H1 (cell line): ENCODE measurements around the gene KANSL3. TPM values are rescaled to one million over a fixed set of nuclear protein-coding genes. Genes with fewer than 3 reads are reported as not detected.

Experiments
- CTCF ChIA-PET: fragments of 300-600 bp; sonication (Branson Sonifier 250); formaldehyde crosslinking; loops from one replicate; lab custom pipeline; 2021; ENCODE audit not compliant: partially characterized antibody; lab: Charles Lee
- POLR2A ChIA-PET: fragments of 300-600 bp; sonication (Branson Sonifier 250); formaldehyde crosslinking; loops from one replicate; lab custom pipeline; 2021; ENCODE audit warnings: inconsistent platforms; ENCODE audit not compliant: partially characterized antibody; lab: Charles Lee
- DNase-seq, 2 experiments: peaks; one replicate each; pipeline versions ENCODE4 v3.0.0 to v3.0.0-alpha.2; 2010 to 2022; ENCODE audit warnings: low spot score in 2 of 2, low read depth in 1 of 2, mixed read lengths in 1 of 2
- FAIRE-seq: peaks from 2 replicates; lab custom pipeline; 2011; peaks lifted over from hg19 to GRCh38; lab: Jason Lieb, UNC
- H2AFZ ChIP-seq: 2 replicates; pipeline ENCODE4 v1.8.1; 2012; ENCODE audit warnings: low read length, inconsistent platforms
- H2AK5ac ChIP-seq: 2 replicates; pipeline ENCODE4 v1.6.1; 2013; ENCODE audit warnings: low read depth, low read length
- H2BK120ac ChIP-seq: replicated peaks from 2 replicates; pipeline ENCODE3; 2013; ENCODE audit warnings: low read depth, low read length, inconsistent platforms
- H2BK12ac ChIP-seq: 2 replicates; pipeline ENCODE4 v1.6.1; 2013; ENCODE audit warnings: low read depth, low read length
- H2BK15ac ChIP-seq: 2 replicates; pipeline ENCODE4 v1.6.1; 2013; ENCODE audit warnings: low read length
- H2BK20ac ChIP-seq: 2 replicates; pipeline ENCODE4 v1.6.1; 2013; ENCODE audit warnings: low read length
- H2BK5ac ChIP-seq: 2 replicates; pipeline ENCODE4 v1.6.1; 2013; ENCODE audit warnings: low read depth, low read length
- H3K14ac ChIP-seq: 2 replicates; pipeline ENCODE4 v1.6.1; 2013; ENCODE audit warnings: inconsistent platforms; ENCODE audit not compliant: insufficient read length
- H3K18ac ChIP-seq: 2 replicates; pipeline ENCODE4 v1.6.1; 2013; ENCODE audit warnings: low read length; ENCODE audit errors: extremely low read depth
- H3K23ac ChIP-seq: 2 replicates; pipeline ENCODE4 v1.6.1; 2013; ENCODE audit warnings: inconsistent platforms; ENCODE audit not compliant: insufficient read length
- H3K23me2 ChIP-seq: 2 replicates; pipeline ENCODE4 v1.6.1; 2013; ENCODE audit warnings: low read depth, low read length
- H3K27ac ChIP-seq: 2 replicates; pipeline ENCODE4 v1.6.1; 2011; ENCODE audit warnings: low read depth, low read length, inconsistent platforms
- H3K27me3 ChIP-seq, 4 experiments: replicated peaks in 1 of 4; 1 replicate in 1 of 4; 2 replicates in 3 of 4; pipeline versions ENCODE4 v1.6.1 to v1.8.1; 2011 to 2013; ENCODE audit warnings: low read length in 3 of 4, mild to moderate bottlenecking in 3 of 4, inconsistent platforms in 2 of 4, mixed read lengths in 2 of 4, moderate library complexity in 1 of 4; ENCODE audit not compliant: control insufficient read depth in 3 of 4, insufficient read depth in 3 of 4; ENCODE audit errors: extremely low read depth in 1 of 4
- H3K36me3 ChIP-seq, 4 experiments: 2 replicates each; pipeline versions ENCODE4 v1.6.1 to v1.8.1; 2011 to 2013; ENCODE audit warnings: mild to moderate bottlenecking in 4 of 4, low read length in 3 of 4, moderate library complexity in 2 of 4, control low read depth in 1 of 4, inconsistent platforms in 1 of 4; ENCODE audit not compliant: insufficient read depth in 4 of 4, control insufficient read depth in 2 of 4
- H3K4ac ChIP-seq: replicated peaks from 2 replicates; pipeline ENCODE3; 2013; ENCODE audit warnings: low read length, low read depth, mixed read lengths, inconsistent platforms; ENCODE audit not compliant: insufficient read length
- H3K4me1 ChIP-seq, 4 experiments: replicated peaks in 1 of 4; 1 replicate in 1 of 4; 2 replicates in 3 of 4; pipeline versions ENCODE4 v1.6.1 to v1.8.1; 2011 to 2013; ENCODE audit warnings: low read length in 3 of 4, inconsistent platforms in 2 of 4, mixed read lengths in 1 of 4; ENCODE audit not compliant: insufficient read depth in 4 of 4, control insufficient read depth in 3 of 4
- H3K4me2 ChIP-seq, 2 experiments: 2 replicates each; pipeline versions ENCODE4 v1.6.1 to v1.8.1; 2011 to 2013; ENCODE audit warnings: low read depth in 2 of 2, low read length in 2 of 2, control low read depth in 1 of 2, inconsistent platforms in 1 of 2, mild to moderate bottlenecking in 1 of 2; ENCODE audit not compliant: insufficient read depth in 1 of 2
- H3K4me3 ChIP-seq, 4 experiments: fragments of 200-600, 300-600 bp in 1 of 4; sonication (generic), shearing (Covaris generic), sonication (Bioruptor Twin) in 1 of 4; 2 replicates each; pipeline versions ENCODE4 v1.5.1 to v1.8.1; 2011 to 2016; ENCODE audit warnings: low read length in 4 of 4, low read depth in 3 of 4, control low read depth in 2 of 4, inconsistent platforms in 2 of 4, mild to moderate bottlenecking in 2 of 4, mixed read lengths in 1 of 4, moderate library complexity in 1 of 4; ENCODE audit not compliant: insufficient read depth in 2 of 4; ENCODE audit errors: extremely low read depth in 1 of 4
- H3K56ac ChIP-seq: replicated peaks from 2 replicates; pipeline ENCODE3; 2013; ENCODE audit warnings: low read depth, mild to moderate bottlenecking, mixed read lengths, low read length, inconsistent platforms; ENCODE audit not compliant: insufficient read length
- H3K79me1 ChIP-seq: 2 replicates; pipeline ENCODE4 v1.6.1; 2013; ENCODE audit warnings: low read depth, low read length, control low read depth
- H3K79me2 ChIP-seq, 2 experiments: 2 replicates each; pipeline versions ENCODE4 v1.6.1 to v1.8.1; 2012 to 2013; ENCODE audit warnings: low read length in 2 of 2, mild to moderate bottlenecking in 2 of 2, inconsistent platforms in 1 of 2; ENCODE audit not compliant: insufficient read depth in 2 of 2, control insufficient read depth in 1 of 2
- H3K9ac ChIP-seq, 4 experiments: replicated peaks in 1 of 4; 1 replicate in 1 of 4; 2 replicates in 3 of 4; pipeline versions ENCODE4 v1.6.1 to v1.8.1; 2011 to 2013; ENCODE audit warnings: low read depth in 3 of 4, low read length in 3 of 4, control low read depth in 2 of 4, mild to moderate bottlenecking in 2 of 4, moderate library complexity in 2 of 4, inconsistent platforms in 1 of 4; ENCODE audit errors: extremely low read depth in 1 of 4
- H3K9me3 ChIP-seq, 2 experiments: 2 replicates each; pipeline versions ENCODE4 v1.6.1 to v1.8.1; 2012 to 2013; ENCODE audit warnings: mild to moderate bottlenecking in 2 of 2, moderate library complexity in 2 of 2, control low read depth in 1 of 2, inconsistent platforms in 1 of 2, low read depth in 1 of 2, low read length in 1 of 2, mixed read lengths in 1 of 2; ENCODE audit not compliant: insufficient read depth in 2 of 2
- H4K20me1 ChIP-seq, 2 experiments: replicated peaks in 1 of 2; 2 replicates each; pipeline versions ENCODE3 to v1.8.1; 2011 to 2013; ENCODE audit warnings: inconsistent platforms in 2 of 2, low read length in 2 of 2, mild to moderate bottlenecking in 1 of 2; ENCODE audit not compliant: insufficient read depth in 2 of 2, control insufficient read depth in 1 of 2
- H4K5ac ChIP-seq: 2 replicates; pipeline ENCODE4 v1.6.1; 2013; ENCODE audit warnings: low read length, low read depth, mixed read lengths, inconsistent platforms; ENCODE audit not compliant: insufficient read length
- H4K8ac ChIP-seq: 2 replicates; pipeline ENCODE4 v1.8.0; 2013; ENCODE audit warnings: mild to moderate bottlenecking, moderate library complexity, low read length, inconsistent platforms; ENCODE audit not compliant: insufficient read depth; ENCODE audit errors: extremely low read depth
- H4K91ac ChIP-seq: replicated peaks from 2 replicates; pipeline ENCODE3; 2013; ENCODE audit warnings: low read length, mixed read lengths, inconsistent platforms; ENCODE audit not compliant: insufficient read length
- BACH1 ChIP-seq: IDR thresholded peaks from 2 replicates; pipeline ENCODE4 v1.6.1; 2012; ENCODE audit warnings: low read length, improper control_type of control experiment
- CTBP2 ChIP-seq: IDR thresholded peaks from 2 replicates; pipeline ENCODE4 v1.7.0; 2011; ENCODE audit warnings: borderline replicate concordance, mild to moderate bottlenecking, moderate library complexity, mixed read lengths, low read length; ENCODE audit not compliant: insufficient read depth, insufficient read length
- EGR1 ChIP-seq: IDR thresholded peaks from 2 replicates; pipeline ENCODE4 v1.6.1; 2011; ENCODE audit warnings: low read depth, low read length, borderline replicate concordance
- NANOG ChIP-seq: IDR thresholded peaks from 2 replicates; pipeline ENCODE4 v1.6.1; 2011; ENCODE audit warnings: low read length, low read depth, mild to moderate bottlenecking, inconsistent platforms; ENCODE audit not compliant: insufficient read depth, poor library complexity, severe bottlenecking
- RAD21 ChIP-seq, 2 experiments: IDR thresholded peaks in 1 of 2; conservative IDR thresholded peaks in 1 of 2; 2 replicates each; pipeline ENCODE4 v1.6.1; 2011; ENCODE audit warnings: low read depth in 2 of 2, low read length in 2 of 2, improper control_type of control experiment in 1 of 2, inconsistent platforms in 1 of 2, mild to moderate bottlenecking in 1 of 2, moderate library complexity in 1 of 2
- RNF2 ChIP-seq: fragments of 200-900, 300-1000 bp; sonication (generic); IDR thresholded peaks from 2 replicates; pipeline ENCODE4 v1.7.1; 2016; ENCODE audit warnings: borderline replicate concordance, low read depth, mild to moderate bottlenecking, antibody characterized with exemption, low read length; ENCODE audit not compliant: poor library complexity, severe bottlenecking; ENCODE audit errors: missing control alignments
- SAP30 ChIP-seq: fragments of 300-600 bp; sonication (generic); IDR thresholded peaks from 2 replicates; pipeline ENCODE4 v1.7.1; 2012; ENCODE audit warnings: low read length, moderate library complexity, mild to moderate bottlenecking, inconsistent platforms; ENCODE audit not compliant: insufficient read depth, insufficient replicate concordance
- SP1 ChIP-seq: IDR thresholded peaks from 2 replicates; pipeline ENCODE4 v1.6.1; 2011; ENCODE audit warnings: low read depth, low read length
- SUZ12 ChIP-seq: fragments of 200-600 bp; sonication (generic); IDR thresholded peaks from 2 replicates; pipeline ENCODE4 v1.6.1; 2012; ENCODE audit warnings: mild to moderate bottlenecking, inconsistent platforms, low read length, moderate library complexity, mixed read lengths
- WGBS, 2 experiments: shearing (Covaris generic) in 1 of 2; methylation state at CpG; one replicate each; pipeline versions ENCODE4 v1.1.6 to v1.1.7; 2013 to 2015; ENCODE audit warnings: low lambda C conversion rate in 2 of 2, mixed read lengths in 2 of 2, inconsistent platforms in 1 of 2, low coverage in 1 of 2, missing lambda C conversion rate in 1 of 2; ENCODE audit not compliant: insufficient replicate concordance in 2 of 2, insufficient coverage in 1 of 2, insufficient read length in 1 of 2; ENCODE audit errors: extremely low coverage in 1 of 2, missing lambda C conversion rate in 1 of 2; 5-methylcytosine and 5-hydroxymethylcytosine counted together
- polyA plus RNA-seq, 7 experiments: library from polyadenylated mRNA; depleted of rRNA in 3 of 7; stranded (reverse) in 5 of 7; unstranded in 2 of 7; fragments of >200 nt in 5 of 7; fragments of 200-250 nt in 2 of 7; gene quantifications; 1 replicate in 5 of 7; 2 replicates in 1 of 7; 4 replicates in 1 of 7; pipeline versions ENCODE4 v1.2.1 to v1.2.3, GENCODE V29; 2011 to 2013; ENCODE audit warnings: missing spikeins in 2 of 7, mixed read lengths in 2 of 7
- total RNA-seq: library from RNA; stranded (reverse); fragmentation: NEBNext Ultra II Directional; extraction: Animal tissue kit (Norgen Biotek cat#: 25700); gene quantifications from 2 replicates; pipeline ENCODE4 v1.2.1, GENCODE V29; 2021

The KANSL3 gene
- total and polyA plus RNA-seq, 2 of the 8 experiments (the other 6 are each of a cell fraction or from before 2014, with no cell fraction given): 19.8 to 31.4 TPM

DNA sequence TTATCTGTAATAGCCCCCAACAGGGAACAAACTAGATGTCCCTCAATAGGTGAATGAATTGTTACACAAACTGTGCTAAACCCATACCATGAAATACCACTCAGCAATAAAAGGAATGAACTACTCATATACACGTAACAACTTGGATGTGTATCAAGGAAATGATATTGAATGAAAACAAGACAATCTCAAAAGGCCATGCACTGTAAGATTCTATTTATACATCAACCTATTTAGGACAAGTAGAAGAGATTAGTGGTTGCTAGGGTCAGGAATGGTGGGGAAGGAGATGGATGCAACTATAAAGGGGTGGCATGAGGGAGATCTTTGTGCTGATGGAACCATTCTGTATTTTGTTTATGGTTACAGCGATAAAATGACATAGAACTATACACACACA lies 47.1 kb downstream of the KANSL3 start:
- H2AFZ ChIP-seq: no peak overlapping the region
- no peak overlapping the region for H3K9ac ChIP-seq
- H4K5ac ChIP-seq: no peak overlapping the region
- no peak overlapping the region for H2BK20ac ChIP-seq
- no peak overlapping the region for H3K56ac ChIP-seq
- DNase-seq (no peak), FAIRE-seq (no peak)
- H3K4me1 ChIP-seq: no peaks in the 10 kb centered on the region
- no peak overlapping the region for H3K14ac ChIP-seq
- POLR2A ChIA-PET: interaction anchor here (0.6 kb wide), 1 partner anchor 209 kb away, joined by 3 read pairs; no protein-coding TSS in a partner anchor
- H3K27ac ChIP-seq: no peak overlapping the region
- no peak overlapping the region for H3K4me3 ChIP-seq
- H3K9me3 ChIP-seq: no peaks in the 10 kb centered on the region
- H2BK120ac ChIP-seq: no peak overlapping the region
- CTCF ChIA-PET: no interaction called here
- no peak overlapping the region for H2AK5ac ChIP-seq
- no peak overlapping the region for H3K18ac ChIP-seq
- H2BK5ac ChIP-seq: no peak overlapping the region
- TF ChIP-seq BACH1 (no peak), SAP30 (no peak), CTBP2 (no peak), NANOG (no peak), RNF2 (no peak), EGR1 (no peak), SUZ12 (no peak), RAD21 (IDR thresholded peaks at IDR 0.05 in 1 of 2, conservative IDR thresholded peaks at IDR 0.05 in 1 of 2; ENCODE audit: low read depth in 2 of 2, low read length in 2 of 2) (no peak), SP1 (no peak)
- H4K91ac ChIP-seq: no peak overlapping the region
- H2BK15ac ChIP-seq: no peak overlapping the region
- H3K23ac ChIP-seq: no peak overlapping the region
- no peaks in the 10 kb centered on the region for H4K20me1 ChIP-seq
- no peak overlapping the region for H3K4ac ChIP-seq
- no peaks in the 10 kb centered on the region for H3K27me3 ChIP-seq
- H3K36me3 ChIP-seq: peaks cover 5 to 30% (median 24%) of the 10 kb centered on the region in 4 experiments
- WGBS, 2 experiments: 94% methylated on average over 2 of the region's 2 CpGs; no CpG with 5 or more reads in 1 of the 2 experiments
- H3K79me1 ChIP-seq: no peaks in the 10 kb centered on the region
- no peaks in the 10 kb centered on the region for H3K23me2 ChIP-seq
- no peaks in the 10 kb centered on the region for H3K79me2 ChIP-seq
- no peak overlapping the region for H3K4me2 ChIP-seq
- H4K8ac ChIP-seq: no peak overlapping the region
- H2BK12ac ChIP-seq: no peak overlapping the region
